SK-N-SH (cell line): ENCODE results near the gene CDHR4. TPM values are rescaled to one million over a fixed set of nuclear protein-coding genes. Genes with fewer than 3 reads are reported as not detected.

Experiments used
- CTCF ChIA-PET: fragments of 300-600, 350-600 bp; formaldehyde crosslinking; extraction: SDS; loops from one replicate; lab custom pipeline; 2021; lab: Yijun Ruan, JAX
- POLR2A ChIA-PET: fragments of 350-600 bp; sonication (Branson Sonifier 250); formaldehyde crosslinking; extraction: SDS; loops from one replicate; lab custom pipeline; 2020; ENCODE audit warnings: antibody characterized with exemption, inconsistent platforms; lab: Yijun Ruan, JAX
- DNase-seq: peaks from one replicate; pipeline ENCODE4 v3.0.0; 2012
- H2AFZ ChIP-seq: fragments of 200-600 bp; sonication (generic); 2 replicates; pipeline ENCODE4 v1.8.1; 2016; ENCODE audit warnings: antibody characterized with exemption, mild to moderate bottlenecking, low read depth
- H3F3A ChIP-seq: fragments of 200-600 bp; sonication (generic); replicated peaks from 2 replicates; pipeline ENCODE3; 2016; ENCODE audit warnings: antibody characterized with exemption, mild to moderate bottlenecking; ENCODE audit not compliant: insufficient read depth
- H3K27ac ChIP-seq, 2 experiments: fragments of 200-500 bp in 1 of 2; fragments of 200-600 bp in 1 of 2; sonication (Bioruptor generic) in 1 of 2; sonication (generic), shearing (Covaris generic) in 1 of 2; 2 replicates each; pipeline versions ENCODE4 v1.5.1 to v1.6.1; 2014 to 2016; ENCODE audit warnings: low read depth in 2 of 2, inconsistent platforms in 1 of 2, low read length in 1 of 2, mild to moderate bottlenecking in 1 of 2, mixed read lengths in 1 of 2
- H3K27me3 ChIP-seq: fragments of 200-600 bp; sonication (generic), shearing (Covaris generic); 2 replicates; pipeline ENCODE4 v1.6.1; 2016; ENCODE audit warnings: mixed run types; ENCODE audit not compliant: insufficient read depth
- H3K36me3 ChIP-seq, 2 experiments: fragments of 200-500 bp in 1 of 2; fragments of 200-600 bp in 1 of 2; sonication (Bioruptor generic) in 1 of 2; sonication (generic) in 1 of 2; replicated peaks in 1 of 2; 2 replicates each; pipeline versions ENCODE3 to v1.5.1; 2014 to 2016; ENCODE audit warnings: low read length in 1 of 2, mild to moderate bottlenecking in 1 of 2; ENCODE audit not compliant: insufficient read depth in 2 of 2, control insufficient read depth in 1 of 2
- H3K4me1 ChIP-seq, 2 experiments: fragments of 200-500 bp in 1 of 2; fragments of 200-600 bp in 1 of 2; sonication (Bioruptor generic) in 1 of 2; sonication (generic), shearing (Covaris generic) in 1 of 2; 2 replicates each; pipeline versions ENCODE4 v1.5.1 to v1.6.1; 2014 to 2016; ENCODE audit warnings: low read depth in 1 of 2, low read length in 1 of 2, mixed run types in 1 of 2; ENCODE audit not compliant: insufficient read depth in 2 of 2, control insufficient read depth in 1 of 2
- H3K4me2 ChIP-seq: fragments of 200-600 bp; sonication (generic), shearing (Covaris generic); 2 replicates; pipeline ENCODE4 v1.6.1; 2017; ENCODE audit warnings: mixed run types
- H3K4me3 ChIP-seq, 2 experiments: fragments of 200-500 bp in 1 of 2; fragments of 200-600 bp in 1 of 2; sonication (Bioruptor generic) in 1 of 2; sonication (generic), shearing (Covaris generic) in 1 of 2; 2 replicates each; pipeline versions ENCODE4 v1.5.1 to v1.8.1; 2014 to 2016; ENCODE audit warnings: low read depth in 2 of 2, inconsistent platforms in 1 of 2, low read length in 1 of 2, mild to moderate bottlenecking in 1 of 2, mixed read lengths in 1 of 2, moderate library complexity in 1 of 2
- H3K79me2 ChIP-seq: fragments of 200-600 bp; sonication (generic); 2 replicates; pipeline ENCODE4 v1.8.1; 2017; ENCODE audit warnings: mild to moderate bottlenecking; ENCODE audit not compliant: insufficient read depth
- H3K9ac ChIP-seq: fragments of 200-600 bp; sonication (generic); 2 replicates; pipeline ENCODE4 v1.6.1; 2017; ENCODE audit warnings: mixed run types
- H3K9me2 ChIP-seq: fragments of 200-600 bp; sonication (generic); 2 replicates; pipeline ENCODE4 v1.6.1; 2017; ENCODE audit warnings: mixed run types
- H3K9me3 ChIP-seq: fragments of 200-600 bp; sonication (generic); 2 replicates; pipeline ENCODE4 v1.6.1; 2017; ENCODE audit warnings: mixed run types, mild to moderate bottlenecking, moderate library complexity
- H4K20me1 ChIP-seq: fragments of 200-600 bp; sonication (generic); 2 replicates; pipeline ENCODE4 v1.6.1; 2017; ENCODE audit warnings: mild to moderate bottlenecking, mixed run types; ENCODE audit not compliant: insufficient read depth
- CHD2 ChIP-seq: fragments of 150-350 bp; IDR thresholded peaks from 2 replicates; pipeline ENCODE4 v1.6.1; 2018; ENCODE audit warnings: low read length; ENCODE audit not compliant: partially characterized antibody
- EP300 ChIP-seq, 2 experiments: IDR thresholded peaks; 2 replicates each; pipeline versions ENCODE4 v1.4.0 to v1.6.1; 2012; ENCODE audit warnings: borderline replicate concordance in 1 of 2, low read depth in 1 of 2, low read length in 1 of 2
- FOXJ3 ChIP-seq: sonication (generic); formaldehyde crosslinking; IDR thresholded peaks from 2 replicates; pipeline ENCODE4 v1.5.1; 2020; ENCODE audit warnings: mild to moderate bottlenecking, missing genetic modification reagents
- RFX5 ChIP-seq: IDR thresholded peaks from 2 replicates; pipeline ENCODE4 v1.6.1; 2012; ENCODE audit warnings: mild to moderate bottlenecking, improper control_type of control experiment, low read length
- SMC3 ChIP-seq: IDR thresholded peaks from 2 replicates; pipeline ENCODE4 v1.6.1; 2012; ENCODE audit warnings: low read depth, low read length, improper control_type of control experiment
- TCF12 ChIP-seq: IDR thresholded peaks from 2 replicates; pipeline ENCODE4 v1.4.0; 2012
- WGBS: methylation state at CpG from one replicate; pipeline ENCODE4 v1.1.6; 2017; ENCODE audit warnings: low lambda C conversion rate; 5-methylcytosine and 5-hydroxymethylcytosine counted together
- polyA plus RNA-seq, 3 experiments: library from polyadenylated mRNA; depleted of rRNA; stranded (reverse); fragments of >200 nt; gene quantifications; 2 replicates each; pipeline ENCODE4 v1.2.3, GENCODE V29; 2012
- TF ChIP-seq, protein P1 (sequence below): IDR thresholded peaks from 2 replicates; pipeline ENCODE4; 2012

The CDHR4 gene
- polyA plus RNA-seq, 1 of the 3 experiments (the other 2 are of a cell fraction): 0.07 TPM

DNA sequence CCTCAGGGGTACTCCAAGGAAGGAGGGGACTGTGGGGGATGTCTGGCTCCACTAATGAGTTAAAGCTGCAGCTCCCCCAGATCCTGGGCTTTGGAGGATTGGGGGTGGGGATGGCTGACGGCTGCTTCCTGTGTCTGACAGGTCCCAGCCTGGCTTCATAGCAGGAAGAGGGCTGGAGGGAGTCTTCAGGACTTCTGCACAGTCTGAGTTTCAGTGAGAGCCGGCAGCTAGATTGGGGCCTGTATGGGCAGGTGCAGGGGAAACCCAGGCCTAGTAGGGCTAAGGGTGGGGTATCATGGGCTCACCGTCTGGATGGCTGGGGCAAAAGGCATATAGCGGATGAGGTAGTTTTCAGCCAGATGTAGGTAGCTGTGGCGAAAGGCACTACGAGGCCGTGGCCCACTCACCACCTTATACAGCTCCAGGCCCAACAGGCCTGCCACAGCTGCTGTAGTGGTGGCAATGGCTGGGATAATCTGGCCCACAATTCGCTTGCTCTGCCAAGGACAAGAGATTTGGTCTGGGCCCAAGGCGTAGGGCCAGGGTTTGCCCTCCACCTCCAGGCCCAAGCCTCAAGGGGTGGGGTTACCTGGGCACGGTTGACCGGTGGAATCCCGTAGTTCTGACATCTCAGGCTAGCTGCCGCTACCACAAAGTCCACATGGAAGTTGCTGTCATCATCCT, 7.9 kb upstream of the CDHR4 start:
- peak; percentile 70 for TF ChIP-seq CHD2
- TF ChIP-seq RFX5: no peak
- TF ChIP-seq FOXJ3 (CRISPR knock-in tag): no peak
- peak; percentile 9; the same call in 1 of the 2 replicates for TF ChIP-seq SMC3
- TF ChIP-seq, protein P1, sequence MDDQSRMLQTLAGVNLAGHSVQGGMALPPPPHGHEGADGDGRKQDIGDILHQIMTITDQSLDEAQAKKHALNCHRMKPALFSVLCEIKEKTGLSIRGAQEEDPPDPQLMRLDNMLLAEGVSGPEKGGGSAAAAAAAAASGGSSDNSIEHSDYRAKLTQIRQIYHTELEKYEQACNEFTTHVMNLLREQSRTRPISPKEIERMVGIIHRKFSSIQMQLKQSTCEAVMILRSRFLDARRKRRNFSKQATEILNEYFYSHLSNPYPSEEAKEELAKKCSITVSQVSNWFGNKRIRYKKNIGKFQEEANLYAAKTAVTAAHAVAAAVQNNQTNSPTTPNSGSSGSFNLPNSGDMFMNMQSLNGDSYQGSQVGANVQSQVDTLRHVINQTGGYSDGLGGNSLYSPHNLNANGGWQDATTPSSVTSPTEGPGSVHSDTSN: 0 out of 2 replicates have a peak, but pooled peaks have one; percentile 12
- peak; percentile 31; the same call in 1 of the 2 replicates for TF ChIP-seq TCF12
- peak in 1 of 2 experiments; percentile 47; a peak in 1 of 4 replicates for TF ChIP-seq EP300 (IDR thresholded peaks at IDR 0.05; ENCODE audit: borderline replicate concordance in 1 of 2, low read depth in 1 of 2, low read length in 1 of 2)
- ChIA-PET CTCF (interaction anchor here (0.9 to 17.6 kb wide), 5 partner anchors 29 to 101 kb away, joined by 3 to 386 read pairs (median 3); no protein-coding TSS in a partner anchor), POLR2A (interaction anchor here (0.6 to 2.4 kb wide), 4 partner anchors 13 to 132 kb away, joined by 3 to 6 read pairs (median 6); partner anchors contain the start of gene RBM6)
- Histone ChIP-seq H3K9me3 (no peaks in the 10 kb centered on the region), H3K79me2 (no peaks in the 10 kb centered on the region), H3K4me2 (peak overlapping the region; percentile 11; the same call in 1 of the 2 replicates), H3K4me1 (peaks cover 16 to 64% of the 10 kb centered on the region in 2 experiments), H3F3A (no peaks in the 10 kb centered on the region), H3K27ac (peak overlapping the region in 1 of 2 experiments; percentile 98; a peak in 2 of 4 replicates), H3K9me2 (no peaks in the 10 kb centered on the region), H3K9ac (no peak overlapping the region), H4K20me1 (no peaks in the 10 kb centered on the region), H2AFZ (no peak overlapping the region), H3K27me3 (no peaks in the 10 kb centered on the region), H3K36me3 (no peaks in the 10 kb centered on the region), H3K4me3 (no peak overlapping the region)
- 75% methylated on average over 8 of the region's 13 CpGs for WGBS
- DNase-seq: peak; percentile 55

DNA sequence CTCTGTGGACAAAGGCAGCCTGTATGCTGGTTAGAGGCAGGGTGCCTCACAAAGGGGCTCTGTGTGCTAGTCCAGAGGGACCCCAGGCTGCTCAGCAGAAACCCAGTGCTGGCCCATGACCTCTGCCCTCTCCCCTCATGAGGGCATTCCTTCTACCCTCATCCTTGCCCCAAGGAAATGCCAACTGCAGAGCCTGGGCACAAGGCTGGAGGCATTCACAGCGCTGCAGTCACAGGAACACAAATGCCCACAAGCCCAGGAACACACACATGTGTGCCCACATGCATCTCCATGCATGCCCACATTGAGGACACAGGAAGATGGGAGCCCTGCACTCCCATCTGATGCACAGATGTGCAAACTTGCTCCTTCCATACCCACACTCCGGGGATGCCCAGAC, 7.2 kb upstream of the CDHR4 start:
- no peaks in the 10 kb centered on the region for H3K36me3 ChIP-seq
- no peak overlapping the region for H2AFZ ChIP-seq
- no peaks in the 10 kb centered on the region for H3K9me3 ChIP-seq
- 52% methylated on average over 2 of the region's 2 CpGs for WGBS
- no peak overlapping the region for H3K9ac ChIP-seq
- no peak overlapping the region; a peak in 1 of 4 replicates for H3K4me3 ChIP-seq
- TF ChIP-seq CHD2: no peak
- no peaks in the 10 kb centered on the region for H3K27me3 ChIP-seq
- no peaks in the 10 kb centered on the region for H3K79me2 ChIP-seq
- no peaks in the 10 kb centered on the region for H3F3A ChIP-seq
- H3K9me2 ChIP-seq: no peaks in the 10 kb centered on the region
- DNase-seq: no peak
- no peaks in the 10 kb centered on the region for H4K20me1 ChIP-seq
- CTCF ChIA-PET: interaction anchor here (0.9 to 17.6 kb wide), 6 partner anchors 20 to 101 kb away, joined by 3 to 386 read pairs (median 4); no protein-coding TSS in a partner anchor
- H3K4me1 ChIP-seq: peaks cover 16 to 64% of the 10 kb centered on the region in 2 experiments
- H3K27ac ChIP-seq: peak overlapping the region in 1 of 2 experiments; percentile 98; a peak in 2 of 4 replicates
- POLR2A ChIA-PET: interaction anchor here (1.2 to 2.4 kb wide), 3 partner anchors 14 to 133 kb away, joined by 5 to 6 read pairs (median 6); partner anchors contain the start of gene RBM6
- H3K4me2 ChIP-seq: no peak overlapping the region
